Measurements from ENCODE around the gene ZNF318. TPM values are rescaled to one million over a fixed set of nuclear protein-coding genes. Genes with fewer than 3 reads are reported as not detected.

Gene ZNF318
- total RNA-seq, 1 donor from 2014 or later, result 23.3 TPM

GRCh38 chr6:43290905-43291355, 78.5 kb downstream of the ZNF318 start:
- Mint-ChIP-seq H3K4me3 (no peak overlapping the region), H3K27me3 (peaks cover 22% of the 10 kb centered on the region)
- TF ChIP-seq CTCF (conservative IDR thresholded peaks at IDR 0.05), result no peak

DNA sequence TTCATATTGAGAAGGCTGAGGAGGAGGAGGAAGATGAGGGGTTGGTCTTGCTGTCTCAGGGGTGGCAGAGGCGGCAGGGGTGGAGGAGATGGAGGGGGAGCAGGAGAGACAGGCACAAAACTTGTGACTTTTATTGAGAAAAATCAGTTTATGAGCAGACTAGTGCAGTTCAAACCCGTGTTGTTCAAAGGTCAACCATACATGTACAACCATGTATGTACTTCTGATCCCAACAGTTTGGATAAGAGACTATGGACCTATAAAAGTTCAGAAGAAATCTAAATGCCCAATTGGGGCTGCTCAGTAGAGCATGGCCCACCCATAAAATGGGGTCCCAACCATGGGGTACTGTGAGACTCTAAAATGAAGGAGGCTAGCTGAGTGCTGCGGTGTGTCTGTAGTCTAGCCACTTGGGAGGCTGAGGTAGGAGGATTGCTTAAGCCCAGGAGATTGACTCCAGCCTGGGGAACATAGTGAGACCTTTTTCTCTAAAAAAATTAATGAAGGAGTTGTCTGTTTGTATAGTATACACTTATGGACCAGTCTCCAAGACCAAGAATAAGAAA, 79.0 kb downstream of the ZNF318 start:
- no peak overlapping the region for H3K4me3 Mint-ChIP-seq

More at GRCh38 chr6:43290905-43291355, 78.5 kb downstream of the ZNF318 start:
- Mint-ChIP-seq H3K27ac (no peak overlapping the region), H3K4me1 (ENCODE audit: unreplicated experiment) (peaks cover 3% of the 10 kb centered on the region), H3K9me3 (no peaks in the 10 kb centered on the region), H3K36me3 (no peaks in the 10 kb centered on the region)
- DNase-seq (ENCODE audit: extremely low spot score, unreplicated experiment), result no peak

GRCh38 chr6:43287717-43288679, 81.4 kb downstream of the ZNF318 start:
- no peak for TF ChIP-seq CTCF (conservative IDR thresholded peaks at IDR 0.05)
- no peak overlapping the region for H3K27ac Mint-ChIP-seq
- DNase-seq (ENCODE audit: extremely low spot score, unreplicated experiment), result no peak
- H3K4me3 Mint-ChIP-seq, result no peak overlapping the region
- no peaks in the 10 kb centered on the region for H3K36me3 Mint-ChIP-seq
- peaks cover 3% of the 10 kb centered on the region for H3K4me1 Mint-ChIP-seq (ENCODE audit: unreplicated experiment)
- H3K27me3 Mint-ChIP-seq, result peaks cover 31% of the 10 kb centered on the region
- no peaks in the 10 kb centered on the region for H3K9me3 Mint-ChIP-seq

More for the DNA sequence above, 79.0 kb downstream of the ZNF318 start:
- H3K27me3 Mint-ChIP-seq, result peaks cover 28% of the 10 kb centered on the region
- TF ChIP-seq CTCF (conservative IDR thresholded peaks at IDR 0.05), result no peak
- H3K4me1 Mint-ChIP-seq (ENCODE audit: unreplicated experiment), result peaks cover 3% of the 10 kb centered on the region
- no peaks in the 10 kb centered on the region for H3K36me3 Mint-ChIP-seq
- no peaks in the 10 kb centered on the region for H3K9me3 Mint-ChIP-seq
- DNase-seq (ENCODE audit: extremely low spot score, unreplicated experiment), result no peak
- H3K27ac Mint-ChIP-seq, result no peak overlapping the region

DNA sequence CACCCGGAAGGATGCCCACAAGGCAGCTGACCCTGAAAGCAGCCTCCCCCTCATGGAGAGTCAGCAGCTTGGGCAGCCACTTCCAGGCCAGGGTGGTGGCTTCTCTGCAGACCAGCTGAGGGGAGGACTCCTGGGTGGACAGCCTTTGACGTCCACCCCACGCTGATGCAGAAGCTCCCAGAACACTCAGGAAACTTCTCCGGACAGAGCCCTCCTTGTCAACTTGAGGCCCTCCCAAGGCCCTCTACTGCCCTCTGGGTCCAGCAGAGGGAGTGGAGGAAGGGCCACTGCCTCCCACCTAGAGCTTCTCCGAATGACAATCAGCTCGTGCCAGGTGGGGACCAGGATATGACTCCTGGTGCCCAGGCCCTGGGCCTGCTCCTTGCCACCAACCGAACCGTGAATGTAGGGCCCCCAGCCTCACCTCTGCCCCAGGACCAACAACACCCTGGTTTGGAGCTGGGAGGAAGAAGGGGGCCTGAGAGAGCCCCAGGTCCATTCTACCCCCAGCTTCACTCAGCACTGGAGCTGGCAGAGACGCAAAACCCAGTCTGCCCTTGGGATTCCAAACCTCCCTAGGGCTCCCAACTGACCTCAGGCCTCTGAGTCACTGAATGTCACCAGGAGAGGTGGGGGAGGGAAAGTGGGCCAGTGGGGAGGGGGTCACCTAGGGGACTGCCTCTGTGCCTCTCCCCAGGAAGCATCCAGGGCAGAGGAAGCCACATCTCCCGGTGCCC, 82.3 kb downstream of the ZNF318 start:
- peak; percentile 32 for TF ChIP-seq CTCF (conservative IDR thresholded peaks at IDR 0.05)
- Mint-ChIP-seq H3K27ac (no peak overlapping the region), H3K36me3 (no peaks in the 10 kb centered on the region), H3K9me3 (no peaks in the 10 kb centered on the region), H3K4me1 (ENCODE audit: unreplicated experiment) (peaks cover 3% of the 10 kb centered on the region), H3K4me3 (no peak overlapping the region), H3K27me3 (peaks cover 35% of the 10 kb centered on the region)
- no peak for DNase-seq (ENCODE audit: extremely low spot score, unreplicated experiment)

DNA sequence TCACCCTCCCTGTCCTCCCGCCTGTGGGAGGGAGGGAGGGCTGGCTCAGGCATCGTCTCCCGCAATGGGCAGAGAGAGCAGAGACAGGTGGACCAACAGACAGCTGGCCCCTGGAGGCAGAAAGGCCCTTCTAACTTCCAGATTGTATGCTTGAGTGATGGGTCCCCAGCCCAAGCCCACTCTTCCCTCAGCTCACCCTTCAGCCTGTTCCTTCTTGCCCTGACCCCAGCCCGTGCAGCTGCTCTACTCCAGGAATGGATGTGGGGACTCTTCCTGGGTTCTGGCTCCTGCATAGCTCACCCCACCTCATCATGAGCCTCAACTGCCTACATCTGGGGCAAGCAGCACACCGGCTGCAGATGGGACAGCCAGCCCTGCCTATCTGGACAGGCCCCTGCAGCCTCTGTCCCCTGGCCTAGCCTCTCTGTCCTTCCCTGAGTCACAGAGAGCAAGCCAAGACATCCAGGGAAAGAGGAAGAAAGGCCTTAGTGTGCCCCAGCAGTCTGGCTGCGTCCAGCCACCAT, 82.9 kb downstream of the ZNF318 start:
- DNase-seq (ENCODE audit: extremely low spot score, unreplicated experiment), result no peak
- Mint-ChIP-seq H3K4me1 (ENCODE audit: unreplicated experiment) (peaks cover 3% of the 10 kb centered on the region), H3K36me3 (no peaks in the 10 kb centered on the region), H3K27me3 (peaks cover 40% of the 10 kb centered on the region), H3K4me3 (no peak overlapping the region), H3K9me3 (no peaks in the 10 kb centered on the region), H3K27ac (no peak overlapping the region)
- no peak for TF ChIP-seq CTCF (conservative IDR thresholded peaks at IDR 0.05)

All from type B pancreatic cell (in vitro differentiated cells).